OCI-LY3 (cell line): ENCODE measurements around the gene ATG10.

ENCODE experiments used
- EZH2phosphoT487 ChIP-seq: fragments of 200-600 bp; shearing (Covaris generic); IDR thresholded peaks from 2 replicates; pipeline ENCODE4 v1.6.1; 2018; ENCODE audit warnings: antibody characterized with exemption, mixed run types, low read depth
- TF ChIP-seq, protein P1 (sequence below): fragments of 200-600, 300-600 bp; sonication (generic); IDR thresholded peaks from 2 replicates; pipeline ENCODE4 v1.5.1; 2014; ENCODE audit warnings: antibody characterized with exemption, low read length, low read depth

DNA sequence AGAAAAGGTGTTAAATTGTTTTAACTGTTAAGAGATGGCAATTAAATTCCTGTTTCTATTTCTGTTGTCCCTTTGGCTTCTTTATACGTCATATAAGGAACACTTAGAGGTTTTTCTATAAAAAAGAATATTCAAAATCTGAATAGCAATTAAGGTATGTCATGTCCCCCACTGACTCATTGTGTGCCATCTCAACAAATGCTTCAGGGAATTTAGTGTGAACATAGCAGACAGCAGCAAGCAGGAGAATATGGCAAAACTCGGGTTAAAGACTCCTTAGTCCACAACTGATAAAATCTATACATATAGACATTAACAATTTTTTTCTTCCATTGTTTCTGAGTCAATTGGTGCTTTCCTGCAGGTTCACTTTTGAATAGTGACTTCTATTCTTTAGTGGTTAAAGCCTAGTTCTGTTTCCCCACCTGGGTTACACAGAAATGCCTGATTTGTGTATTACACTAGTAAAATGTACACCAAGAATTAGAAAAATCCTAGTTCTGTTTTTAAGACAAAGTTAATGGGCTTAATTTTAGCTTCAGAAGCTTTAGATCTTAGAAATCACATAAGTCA, 324.2 kb downstream of the ATG10 start:
- TF ChIP-seq EZH2phosphoT487 = no peak
- TF ChIP-seq, protein P1, sequence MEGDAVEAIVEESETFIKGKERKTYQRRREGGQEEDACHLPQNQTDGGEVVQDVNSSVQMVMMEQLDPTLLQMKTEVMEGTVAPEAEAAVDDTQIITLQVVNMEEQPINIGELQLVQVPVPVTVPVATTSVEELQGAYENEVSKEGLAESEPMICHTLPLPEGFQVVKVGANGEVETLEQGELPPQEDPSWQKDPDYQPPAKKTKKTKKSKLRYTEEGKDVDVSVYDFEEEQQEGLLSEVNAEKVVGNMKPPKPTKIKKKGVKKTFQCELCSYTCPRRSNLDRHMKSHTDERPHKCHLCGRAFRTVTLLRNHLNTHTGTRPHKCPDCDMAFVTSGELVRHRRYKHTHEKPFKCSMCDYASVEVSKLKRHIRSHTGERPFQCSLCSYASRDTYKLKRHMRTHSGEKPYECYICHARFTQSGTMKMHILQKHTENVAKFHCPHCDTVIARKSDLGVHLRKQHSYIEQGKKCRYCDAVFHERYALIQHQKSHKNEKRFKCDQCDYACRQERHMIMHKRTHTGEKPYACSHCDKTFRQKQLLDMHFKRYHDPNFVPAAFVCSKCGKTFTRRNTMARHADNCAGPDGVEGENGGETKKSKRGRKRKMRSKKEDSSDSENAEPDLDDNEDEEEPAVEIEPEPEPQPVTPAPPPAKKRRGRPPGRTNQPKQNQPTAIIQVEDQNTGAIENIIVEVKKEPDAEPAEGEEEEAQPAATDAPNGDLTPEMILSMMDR = no peak
